Posterior vena cava (tissue), 2 donors: ENCODE results near the gene RASA4. TPM values are rescaled to one million over a fixed set of nuclear protein-coding genes. Genes with fewer than 3 reads are reported as not detected.

ENCODE experiments used
- total RNA-seq, 2 donors: library from RNA; stranded (reverse); fragmentation: NEBNext Ultra II Directional; extraction: Animal tissue kit (Norgen Biotek cat#: 25700); gene quantifications; one replicate each; pipeline ENCODE4 v1.2.1, GENCODE V29; 2021
- donor health status: DM: yes; HTN: yes; CAD: no.
- donor health status: DM: yes; HTN: yes; CAD: no.

Gene RASA4
- total RNA-seq, 2 donors from 2014 or later = 47.1 to 47.9 TPM

Other genes starting within 250 kb of the RASA4 start
- 10 to 100 TPM; 13.8 to 13.9 TPM for gene PRKRIP1, start 220.4 kb downstream of the RASA4 start, total RNA-seq
- gene ORAI2, start 183.2 kb downstream of the RASA4 start, total RNA-seq = 10 to 100 TPM; 13.0 to 17.5 TPM
- 1 to 10 TPM; 6.4 to 6.8 TPM for gene ALKBH4, start 151.9 kb downstream of the RASA4 start, total RNA-seq
- gene LRWD1, start 151.8 kb downstream of the RASA4 start, total RNA-seq = 1 to 10 TPM; 6.6 to 9.2 TPM
- 10 to 100 TPM; 35.0 to 40.3 TPM for gene POLR2J, start 137.8 kb downstream of the RASA4 start, total RNA-seq
- 10 to 100 TPM; 12.1 to 17.6 TPM for gene RASA4B, start 99.0 kb downstream of the RASA4 start, total RNA-seq
- 10 to 100 TPM in 1 of 2 donors, 1 to 10 TPM in 1; 9.8 to 13.7 TPM for gene UPK3BL2, start 73.1 kb downstream of the RASA4 start, total RNA-seq
- gene SPDYE2, start 65.5 kb downstream of the RASA4 start, total RNA-seq = not detected
- gene POLR2J3, start 44.2 kb downstream of the RASA4 start, total RNA-seq = 10 to 100 TPM; 21.9 to 32.0 TPM
- 1 to 10 TPM; 6.5 to 9.0 TPM for gene UPK3BL1, start 26.0 kb upstream of the RASA4 start, total RNA-seq
- gene SPDYE2B, start 33.6 kb upstream of the RASA4 start, total RNA-seq = not detected
- gene POLR2J2, start 54.9 kb upstream of the RASA4 start, total RNA-seq = 1 to 10 TPM; 5.2 to 7.5 TPM
- gene FAM185A, start 132.2 kb upstream of the RASA4 start, total RNA-seq = 1 to 10 TPM; 5.2 to 8.0 TPM